GM19395 (cell line): ENCODE results near the gene KRTAP4-3.
"Not testable (repeated sequence)": the region's sequence is repeated elsewhere in the genome, so short reads cannot be mapped to it uniquely, and the experiment has no call there.

ENCODE experiments used
- ATAC-seq: cut with Tn5 transposase; IDR thresholded peaks from one replicate; pipeline ENCODE4 v1.9.1; 2021; ENCODE audit warnings: mild to moderate bottlenecking, moderate library complexity; ENCODE audit not compliant: unreplicated experiment

KRTAP4-3 gene

GRCh38 chr17:41168121-41168520 is at the start of gene KRTAP4-3:
KRTAP4-3 (minus strand) TSS chr17:41168221; CDS start chr17:41168172, 49 bp downstream.
- ATAC-seq = no peak

- ATAC-seq = no peak
Measured at GRCh38 chr17:41215681-41216080, 47.7 kb upstream of the KRTAP4-3 start.

- no peak for ATAC-seq
Measured at GRCh38 chr17:41212524-41213169, 44.6 kb upstream of the KRTAP4-3 start.

- no peak for ATAC-seq
Measured at GRCh38 chr17:41211845-41212466, 43.9 kb upstream of the KRTAP4-3 start.

GRCh38 chr17:41199421-41200078 is 31.5 kb upstream of the KRTAP4-3 start:
- ATAC-seq = no peak

- no peak for ATAC-seq
Measured at GRCh38 chr17:41196068-41196467, 28.0 kb upstream of the KRTAP4-3 start.

- no peak for ATAC-seq
Measured at GRCh38 chr17:41190328-41190727, 22.3 kb upstream of the KRTAP4-3 start.

GRCh38 chr17:41189837-41190318 is 21.9 kb upstream of the KRTAP4-3 start, which contains the start of gene KRTAP9-1:
KRTAP9-1 (plus strand) TSS chr17:41189887; CDS start chr17:41189887, 0 bp downstream.
- ATAC-seq = not testable (repeated sequence)

GRCh38 chr17:41186872-41187271 is 18.9 kb upstream of the KRTAP4-3 start:
- no peak for ATAC-seq

GRCh38 chr17:41185001-41185400 is 17.0 kb upstream of the KRTAP4-3 start:
- no peak for ATAC-seq

GRCh38 chr17:41184480-41184961 is 16.5 kb upstream of the KRTAP4-3 start, which contains the start of gene KRTAP4-1:
KRTAP4-1 (minus strand) TSS chr17:41184911; CDS start chr17:41184854, 57 bp downstream.
- no peak for ATAC-seq

GRCh38 chr17:41178843-41179616 is 11.0 kb upstream of the KRTAP4-3 start:
- ATAC-seq = no peak

- ATAC-seq = no peak
Measured at GRCh38 chr17:41178341-41178740, 10.3 kb upstream of the KRTAP4-3 start.

- no peak for ATAC-seq
Measured at GRCh38 chr17:41177727-41178271, 9.8 kb upstream of the KRTAP4-3 start, which contains the start of gene KRTAP4-2. KRTAP4-2 (minus strand) TSS chr17:41178221; CDS start chr17:41178164, 57 bp downstream.

- no peak for ATAC-seq
Measured at GRCh38 chr17:41176744-41177387, 8.8 kb upstream of the KRTAP4-3 start.

GRCh38 chr17:41171886-41172285 is 3.9 kb upstream of the KRTAP4-3 start:
- ATAC-seq = no peak

- no peak for ATAC-seq
Measured at GRCh38 chr17:41167561-41167960, 460 bp downstream of the KRTAP4-3 start.

- ATAC-seq = no peak
Measured at GRCh38 chr17:41163828-41164227, 4.2 kb downstream of the KRTAP4-3 start.

- no peak for ATAC-seq
Measured at GRCh38 chr17:41160648-41161047, 7.4 kb downstream of the KRTAP4-3 start, which contains the start of gene KRTAP4-4. KRTAP4-4 (minus strand) TSS chr17:41160748; CDS start chr17:41160691, 57 bp downstream.

GRCh38 chr17:41160190-41160589 is 7.8 kb downstream of the KRTAP4-3 start:
- ATAC-seq = not testable (repeated sequence)
